Upper lobe of left lung (tissue), 4 donors: ENCODE measurements around the gene PDYN.

ENCODE experiments used
- EP300 ChIP-seq, 4 donors: sonication (generic); formaldehyde crosslinking; IDR thresholded peaks; one replicate each; pipeline ENCODE4 v1.5.1; 2017; ENCODE audit warnings: antibody characterized with exemption in 4 of 4, control low read depth in 2 of 4
- POLR2AphosphoS5 ChIP-seq, 2 donors: sonication (generic); formaldehyde crosslinking; IDR thresholded peaks; one replicate each; pipeline ENCODE4 v1.5.1; 2017; ENCODE audit warnings: antibody characterized with exemption in 2 of 2
- TF ChIP-seq, protein P1 (sequence below), 6 experiments: fragments of 450-650 bp in 4 of 6; fragments of 200-600 bp in 2 of 6; sonication (generic) in 2 of 6; IDR thresholded peaks; one replicate each; pipeline ENCODE4 v1.5.1; 2016 to 2019; ENCODE audit warnings: antibody characterized with exemption in 6 of 6

DNA sequence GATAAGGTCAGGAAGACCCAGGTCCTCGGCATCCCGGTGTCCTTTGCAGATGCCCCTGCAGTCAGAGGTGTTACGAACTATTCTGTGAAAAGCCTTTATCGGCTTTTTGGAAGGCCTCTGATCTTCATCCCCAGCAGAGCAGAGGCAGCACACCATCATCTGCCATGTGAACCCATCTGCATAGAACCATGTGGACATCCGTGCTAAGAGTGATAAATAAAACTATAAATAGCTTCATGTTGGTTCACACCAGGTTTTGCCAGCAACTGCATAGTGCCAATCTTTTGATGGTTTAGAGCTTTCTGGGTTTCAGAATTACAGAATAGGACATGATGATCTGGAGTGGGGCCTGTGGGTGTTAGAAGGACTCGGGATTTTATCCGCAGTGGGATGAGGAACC is 65.1 kb downstream of the PDYN start:
- no peak for TF ChIP-seq EP300 (IDR thresholded peaks at IDR 0.05)
- TF ChIP-seq, protein P1, sequence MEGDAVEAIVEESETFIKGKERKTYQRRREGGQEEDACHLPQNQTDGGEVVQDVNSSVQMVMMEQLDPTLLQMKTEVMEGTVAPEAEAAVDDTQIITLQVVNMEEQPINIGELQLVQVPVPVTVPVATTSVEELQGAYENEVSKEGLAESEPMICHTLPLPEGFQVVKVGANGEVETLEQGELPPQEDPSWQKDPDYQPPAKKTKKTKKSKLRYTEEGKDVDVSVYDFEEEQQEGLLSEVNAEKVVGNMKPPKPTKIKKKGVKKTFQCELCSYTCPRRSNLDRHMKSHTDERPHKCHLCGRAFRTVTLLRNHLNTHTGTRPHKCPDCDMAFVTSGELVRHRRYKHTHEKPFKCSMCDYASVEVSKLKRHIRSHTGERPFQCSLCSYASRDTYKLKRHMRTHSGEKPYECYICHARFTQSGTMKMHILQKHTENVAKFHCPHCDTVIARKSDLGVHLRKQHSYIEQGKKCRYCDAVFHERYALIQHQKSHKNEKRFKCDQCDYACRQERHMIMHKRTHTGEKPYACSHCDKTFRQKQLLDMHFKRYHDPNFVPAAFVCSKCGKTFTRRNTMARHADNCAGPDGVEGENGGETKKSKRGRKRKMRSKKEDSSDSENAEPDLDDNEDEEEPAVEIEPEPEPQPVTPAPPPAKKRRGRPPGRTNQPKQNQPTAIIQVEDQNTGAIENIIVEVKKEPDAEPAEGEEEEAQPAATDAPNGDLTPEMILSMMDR (IDR thresholded peaks at IDR 0.05): no peak
- no peak for TF ChIP-seq POLR2AphosphoS5 (IDR thresholded peaks at IDR 0.05)
